CD14-positive monocyte (primary cell): ENCODE data around the gene GNRHR. TPM values are rescaled to one million over a fixed set of nuclear protein-coding genes. Genes with fewer than 3 reads are reported as not detected.

Source experiments
- DNase-seq, 3 donors: peaks; one replicate each; pipeline ENCODE4 v3.0.0-alpha.2; 2011 to 2022
- H2AFZ ChIP-seq: 2 replicates; pipeline ENCODE4 v1.6.0; 2012; ENCODE audit warnings: mild to moderate bottlenecking, low read depth, low read length, inconsistent platforms; ENCODE audit not compliant: insufficient read depth, poor library complexity, severe bottlenecking
- H3K27ac ChIP-seq, 2 donors: 1 replicate in 1 of 2; 2 replicates in 1 of 2; pipeline ENCODE4 v1.5.1; 2012 to 2013; ENCODE audit warnings: low read length in 2 of 2, control low read depth in 1 of 2, inconsistent platforms in 1 of 2, low read depth in 1 of 2, mild to moderate bottlenecking in 1 of 2
- H3K27me3 ChIP-seq, 2 donors: one replicate each; pipeline versions ENCODE4 v1.6.0 to v1.6.1; 2011 to 2013; ENCODE audit warnings: low read length in 2 of 2; ENCODE audit not compliant: control insufficient read depth in 2 of 2, insufficient read depth in 2 of 2
- H3K36me3 ChIP-seq, 2 donors: replicated peaks in 1 of 2; 1 replicate in 1 of 2; 2 replicates in 1 of 2; pipeline versions ENCODE4 v1.5.1 to v1.6.1; 2012 to 2013; ENCODE audit warnings: low read length in 2 of 2, control low read depth in 1 of 2, inconsistent platforms in 1 of 2, mild to moderate bottlenecking in 1 of 2; ENCODE audit not compliant: insufficient read depth in 2 of 2, control insufficient read depth in 1 of 2
- H3K4me1 ChIP-seq, 2 donors: 1 replicate in 1 of 2; 2 replicates in 1 of 2; pipeline versions ENCODE4 v1.5.1 to v1.6.1; 2012 to 2013; ENCODE audit warnings: low read length in 2 of 2, control low read depth in 1 of 2, inconsistent platforms in 1 of 2, mild to moderate bottlenecking in 1 of 2, moderate library complexity in 1 of 2; ENCODE audit not compliant: insufficient read depth in 2 of 2, control insufficient read depth in 1 of 2
- H3K4me2 ChIP-seq: replicated peaks from 2 replicates; pipeline ENCODE3; 2012; ENCODE audit warnings: low read length, moderate library complexity, mild to moderate bottlenecking; ENCODE audit not compliant: poor library complexity, severe bottlenecking; ENCODE audit errors: extremely low read depth
- H3K4me3 ChIP-seq, 3 experiments: fragments of 200-600 bp in 1 of 3; sonication (generic) in 1 of 3; replicated peaks in 1 of 3; 1 replicate in 2 of 3; 2 replicates in 1 of 3; pipeline ENCODE4 v1.5.1; 2011 to 2013; ENCODE audit warnings: low read length in 3 of 3, mild to moderate bottlenecking in 3 of 3, control low read depth in 2 of 3, low read depth in 2 of 3, inconsistent platforms in 1 of 3, moderate library complexity in 1 of 3
- H3K79me2 ChIP-seq: 2 replicates; pipeline ENCODE4 v1.6.0; 2012; ENCODE audit warnings: mild to moderate bottlenecking, control low read depth, inconsistent platforms, low read length, moderate library complexity; ENCODE audit not compliant: insufficient read depth
- H3K9ac ChIP-seq: 2 replicates; pipeline ENCODE4 v1.6.0; 2017; ENCODE audit warnings: low read length, mild to moderate bottlenecking; ENCODE audit not compliant: insufficient read depth, poor library complexity, severe bottlenecking
- H3K9me3 ChIP-seq, 2 donors: replicated peaks in 1 of 2; 1 replicate in 1 of 2; 2 replicates in 1 of 2; pipeline versions ENCODE4 v1.5.1 to v1.6.1; 2012 to 2013; ENCODE audit warnings: low read length in 2 of 2, control low read depth in 1 of 2; ENCODE audit not compliant: control insufficient read depth in 1 of 2, insufficient read depth in 1 of 2
- H4K20me1 ChIP-seq: 2 replicates; pipeline ENCODE4 v1.6.0; 2012; ENCODE audit warnings: mild to moderate bottlenecking, low read length, control low read depth, moderate library complexity; ENCODE audit not compliant: insufficient read depth
- H3K27ac Mint-ChIP-seq, 7 donors: one replicate each; pipeline ENCODE4 v1.8.0; 2020; ENCODE audit warnings: mild to moderate bottlenecking in 7 of 7, mixed read lengths in 7 of 7, moderate library complexity in 6 of 7, inconsistent platforms in 2 of 7
- H3K27me3 Mint-ChIP-seq, 3 donors: one replicate each; pipeline ENCODE4 v1.8.0; 2021 to 2022; ENCODE audit warnings: low read depth in 3 of 3, mild to moderate bottlenecking in 3 of 3, mixed read lengths in 3 of 3, moderate library complexity in 3 of 3, inconsistent platforms in 1 of 3
- H3K36me3 Mint-ChIP-seq, 2 donors: one replicate each; pipeline ENCODE4 v1.8.0; 2020; ENCODE audit warnings: mixed read lengths in 2 of 2, inconsistent platforms in 1 of 2, mild to moderate bottlenecking in 1 of 2
- H3K4me1 Mint-ChIP-seq: one replicate; pipeline ENCODE4 v1.8.0; 2020; ENCODE audit warnings: mild to moderate bottlenecking, mixed read lengths
- H3K4me3 Mint-ChIP-seq, 2 donors: one replicate each; pipeline ENCODE4 v1.8.0; 2020; ENCODE audit warnings: mild to moderate bottlenecking in 2 of 2, mixed read lengths in 2 of 2, moderate library complexity in 1 of 2
- H3K9me3 Mint-ChIP-seq, 7 donors: one replicate each; pipeline ENCODE4 v1.8.0; 2020 to 2022; ENCODE audit warnings: mixed read lengths in 7 of 7, mild to moderate bottlenecking in 6 of 7, moderate library complexity in 6 of 7, inconsistent platforms in 2 of 7
- CTCF ChIP-seq: fragments of 200-600 bp; IDR thresholded peaks from one replicate; pipeline ENCODE4 v1.8.0; 2022; ENCODE audit warnings: antibody characterized with exemption, mild to moderate bottlenecking
- WGBS: methylation state at CpG from one replicate; pipeline ENCODE4 v1.1.5; 2013; ENCODE audit warnings: missing lambda C conversion rate; ENCODE audit not compliant: insufficient coverage; 5-methylcytosine and 5-hydroxymethylcytosine counted together
- intact Hi-C, 2 donors: fragments of 100-400 bp; cut with micrococcal nuclease; formaldehyde crosslinking; loops; one replicate each; pipeline versions ENCODE4 v1.15.0 to v1.15.1; 2023
- polyA plus RNA-seq, 3 donors: library from polyadenylated mRNA; depleted of rRNA in 1 of 3; unstranded in 2 of 3; stranded (reverse) in 1 of 3; fragments of 300-500 nt in 2 of 3; fragments of >200 nt in 1 of 3; fragmentation: Illumina TruSeq in 2 of 3; gene quantifications; 1 replicate in 2 of 3; 2 replicates in 1 of 3; pipeline ENCODE4 v1.2.3, GENCODE V29; 2012 to 2021

Gene GNRHR
- polyA plus RNA-seq, 3 donors = not detected

GRCh38 chr4:67755974-67756373, 1.8 kb upstream of the GNRHR start:
- DNase-seq = no peak
- no peaks in the 10 kb centered on the region for H3K27me3 ChIP-seq
- H3K79me2 ChIP-seq = no peaks in the 10 kb centered on the region
- H3K36me3 ChIP-seq = no peaks in the 10 kb centered on the region
- no CpG with 5 or more reads among the region's 1 CpG for WGBS
- Mint-ChIP-seq H3K4me3 (no peak overlapping the region), H3K27ac (no peak overlapping the region), H3K9me3 (peaks cover 0 to 2% (median 0%) of the 10 kb centered on the region in 7 donors), H3K4me1 (no peaks in the 10 kb centered on the region), H3K36me3 (no peaks in the 10 kb centered on the region), H3K27me3 (no peaks in the 10 kb centered on the region)
- no peak overlapping the region for H3K27ac ChIP-seq
- H2AFZ ChIP-seq = no peak overlapping the region
- no peak overlapping the region for H3K4me2 ChIP-seq
- no peak overlapping the region for H3K9ac ChIP-seq
- no peaks in the 10 kb centered on the region for H3K9me3 ChIP-seq
- intact Hi-C loops = no loop called here
- no peak for TF ChIP-seq CTCF
- H3K4me3 ChIP-seq = no peak overlapping the region
- no peaks in the 10 kb centered on the region for H3K4me1 ChIP-seq
- no peaks in the 10 kb centered on the region for H4K20me1 ChIP-seq

- no peak for TF ChIP-seq CTCF
- no peak for DNase-seq
- no peaks in the 10 kb centered on the region for H3K27me3 ChIP-seq
- no CpG with 5 or more reads among the region's 1 CpG for WGBS
- H3K27ac ChIP-seq = no peak overlapping the region
- H4K20me1 ChIP-seq = no peaks in the 10 kb centered on the region
- no peaks in the 10 kb centered on the region for H3K79me2 ChIP-seq
- H2AFZ ChIP-seq = no peak overlapping the region
- intact Hi-C loops = no loop called here
- Mint-ChIP-seq H3K9me3 (no peaks in the 10 kb centered on the region), H3K27me3 (no peaks in the 10 kb centered on the region), H3K36me3 (no peaks in the 10 kb centered on the region), H3K4me1 (no peaks in the 10 kb centered on the region), H3K4me3 (no peak overlapping the region), H3K27ac (no peak overlapping the region)
- H3K9ac ChIP-seq = no peak overlapping the region
- no peaks in the 10 kb centered on the region for H3K36me3 ChIP-seq
- no peaks in the 10 kb centered on the region for H3K4me1 ChIP-seq
- H3K9me3 ChIP-seq = no peaks in the 10 kb centered on the region
- no peak overlapping the region for H3K4me3 ChIP-seq
- H3K4me2 ChIP-seq = no peak overlapping the region
Measured at GRCh38 chr4:67751260-67751659, 2.9 kb downstream of the GNRHR start.
